ENCODE results near the gene RFX3.

RFX3 gene

DNA sequence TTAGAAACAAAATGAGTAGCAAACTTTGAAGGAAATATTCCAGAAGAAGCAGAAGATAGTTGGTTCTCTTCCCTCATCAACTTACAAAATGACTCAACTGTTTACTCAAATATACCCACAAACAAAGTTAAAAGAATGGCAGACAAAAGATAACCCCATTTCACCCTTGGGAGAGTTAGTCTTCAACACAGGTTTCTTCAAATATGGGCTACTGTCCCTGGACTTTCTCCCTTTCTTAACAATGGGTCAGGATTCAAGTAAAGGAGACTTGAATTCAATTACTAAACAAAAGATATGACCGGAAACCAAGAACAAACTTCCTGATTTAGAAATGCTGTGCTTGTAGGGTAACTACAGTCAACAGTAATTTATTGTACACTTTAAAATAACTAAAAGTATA, 14.2 kb downstream of the RFX3 start:
- no peak for DNase-seq

DNA sequence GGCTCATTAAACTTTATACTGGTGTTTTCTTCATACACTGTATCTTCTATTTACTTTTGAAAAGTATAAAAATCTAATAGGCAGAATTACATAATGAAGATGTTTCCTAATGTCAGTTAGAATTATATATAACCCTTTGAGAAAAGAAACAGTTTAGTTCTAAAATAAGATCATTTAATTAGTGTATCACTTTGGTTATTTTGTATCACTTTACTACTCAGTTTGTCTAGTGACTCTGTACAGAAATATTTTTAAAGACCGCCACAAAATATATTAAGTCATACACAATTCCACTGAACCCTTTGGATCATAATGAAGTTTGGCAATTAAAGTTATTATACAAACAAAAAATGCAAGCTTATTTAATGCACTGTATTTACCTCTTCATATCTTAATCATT, 15.0 kb downstream of the RFX3 start:
- DNase-seq: no peak

DNA sequence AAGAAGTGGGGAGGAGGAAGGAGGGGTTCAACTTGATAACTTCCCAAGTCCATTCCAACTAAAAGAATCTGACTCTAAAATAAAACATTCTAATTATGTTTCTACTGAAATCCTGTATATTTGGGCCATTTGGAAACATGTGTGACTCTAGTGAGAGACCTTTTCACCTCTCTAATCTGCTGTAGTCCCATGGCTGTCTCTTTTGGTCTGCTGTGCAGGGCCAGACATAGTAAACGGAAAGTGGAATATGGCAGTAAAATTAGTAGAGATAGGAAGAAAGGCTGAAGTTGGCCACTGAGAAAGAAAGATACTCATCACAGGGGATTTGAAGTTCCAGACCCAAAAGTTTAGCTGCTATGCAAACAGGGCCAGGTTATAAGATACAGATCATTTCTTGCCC, 15.9 kb downstream of the RFX3 start:
- no peak for DNase-seq

DNA sequence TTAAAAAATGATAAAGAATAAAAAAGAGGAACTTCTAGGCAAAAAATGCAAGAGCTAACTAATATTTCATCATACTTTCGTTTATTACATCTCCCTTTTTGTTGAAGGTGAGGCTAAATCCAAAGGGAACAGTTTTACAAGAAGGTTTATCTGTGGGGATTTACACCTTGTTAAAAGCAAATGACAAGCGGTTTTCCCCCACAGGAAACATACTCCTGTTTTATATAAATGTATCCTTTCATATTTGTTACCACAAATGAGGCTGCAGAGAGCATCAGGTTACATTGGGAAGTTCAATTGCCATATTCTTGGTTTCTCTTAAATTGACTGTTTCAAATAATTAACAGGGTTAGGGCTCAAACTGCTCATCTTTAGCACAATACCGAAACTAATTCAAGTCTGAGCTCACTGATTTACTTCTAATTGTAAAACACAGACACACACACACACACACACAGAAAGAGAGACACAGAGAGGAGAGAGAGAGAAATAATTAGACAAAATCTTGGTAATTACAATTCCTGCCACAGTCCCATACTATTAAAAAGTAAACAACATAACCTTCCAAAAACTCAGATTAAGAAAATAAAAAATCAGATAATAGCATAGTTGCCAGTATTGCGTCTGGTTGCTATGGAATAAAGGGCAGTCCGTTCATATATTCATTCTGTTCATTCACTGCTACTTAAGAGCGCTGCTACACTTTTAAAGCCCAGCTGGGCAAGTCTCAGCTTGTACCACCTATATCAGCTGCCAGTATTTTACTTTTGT, 17.1 kb downstream of the RFX3 start:
- no peak for DNase-seq

DNA sequence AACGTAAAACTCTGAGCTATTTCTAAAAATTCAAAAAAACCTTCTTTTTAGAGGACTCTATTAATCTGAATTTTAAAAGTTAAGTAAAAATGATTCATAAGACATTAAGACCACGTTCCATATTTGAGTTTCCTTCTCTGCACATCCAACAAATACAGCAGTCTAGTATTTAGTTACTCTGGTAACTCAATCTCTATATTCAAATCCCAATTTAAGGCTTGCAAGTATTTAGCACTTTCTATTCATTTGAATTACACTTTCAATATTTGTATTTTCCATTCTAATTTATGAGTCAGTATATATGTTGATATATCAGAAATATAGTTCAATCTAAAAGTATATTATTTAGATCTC, 17.7 kb downstream of the RFX3 start:
- DNase-seq: no peak

DNA sequence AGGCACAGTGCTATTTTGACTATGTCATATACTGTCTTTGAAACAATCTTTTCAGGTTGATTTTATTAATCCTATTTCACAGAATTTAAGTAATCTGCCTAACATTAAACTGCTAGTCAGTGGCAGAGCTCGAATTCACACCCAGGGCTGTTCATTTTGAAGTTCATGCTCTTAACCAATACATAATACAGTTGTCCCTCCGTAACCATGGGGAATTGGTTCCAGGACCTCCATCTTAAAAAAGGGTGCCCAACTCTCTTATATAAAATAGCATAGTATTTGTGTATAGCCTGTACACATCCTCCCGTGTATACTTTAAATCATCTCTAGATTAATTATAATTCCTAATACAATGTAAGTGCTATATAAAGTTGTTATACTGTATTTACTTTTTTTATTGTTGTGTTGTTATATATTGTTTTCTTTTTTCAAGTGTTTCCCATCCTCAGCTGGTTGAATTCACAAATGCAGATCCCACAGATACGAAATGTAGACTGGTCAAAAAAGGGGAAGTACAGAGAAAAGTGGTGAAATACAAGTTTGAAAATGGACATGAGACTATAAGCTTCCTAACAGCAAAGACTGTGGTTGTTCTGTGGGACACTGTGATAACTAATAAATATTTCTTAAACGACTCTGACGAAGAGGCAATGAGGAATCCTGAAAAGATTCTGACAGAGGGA, 18.3 kb downstream of the RFX3 start:
- DNase-seq: no peak

DNA sequence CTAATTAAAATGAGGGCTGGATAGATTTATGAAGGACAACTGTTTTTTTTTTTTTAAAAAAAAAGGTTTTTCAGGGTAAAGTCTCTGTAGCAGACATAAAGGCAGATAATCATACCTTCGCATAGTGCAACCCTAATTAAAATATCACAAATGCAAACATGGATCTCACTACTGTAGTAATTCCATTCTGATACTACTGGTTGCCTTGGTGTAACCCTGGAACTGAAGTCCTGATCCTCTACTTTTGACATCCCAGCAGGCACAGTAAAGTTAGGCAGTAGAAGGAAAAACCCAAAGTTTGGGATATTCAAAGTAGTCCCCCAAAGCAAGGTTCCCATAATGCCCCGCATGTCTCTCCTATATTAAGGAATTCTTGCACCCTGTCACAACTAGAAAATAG, 19.6 kb downstream of the RFX3 start:
- no peak for DNase-seq

DNA sequence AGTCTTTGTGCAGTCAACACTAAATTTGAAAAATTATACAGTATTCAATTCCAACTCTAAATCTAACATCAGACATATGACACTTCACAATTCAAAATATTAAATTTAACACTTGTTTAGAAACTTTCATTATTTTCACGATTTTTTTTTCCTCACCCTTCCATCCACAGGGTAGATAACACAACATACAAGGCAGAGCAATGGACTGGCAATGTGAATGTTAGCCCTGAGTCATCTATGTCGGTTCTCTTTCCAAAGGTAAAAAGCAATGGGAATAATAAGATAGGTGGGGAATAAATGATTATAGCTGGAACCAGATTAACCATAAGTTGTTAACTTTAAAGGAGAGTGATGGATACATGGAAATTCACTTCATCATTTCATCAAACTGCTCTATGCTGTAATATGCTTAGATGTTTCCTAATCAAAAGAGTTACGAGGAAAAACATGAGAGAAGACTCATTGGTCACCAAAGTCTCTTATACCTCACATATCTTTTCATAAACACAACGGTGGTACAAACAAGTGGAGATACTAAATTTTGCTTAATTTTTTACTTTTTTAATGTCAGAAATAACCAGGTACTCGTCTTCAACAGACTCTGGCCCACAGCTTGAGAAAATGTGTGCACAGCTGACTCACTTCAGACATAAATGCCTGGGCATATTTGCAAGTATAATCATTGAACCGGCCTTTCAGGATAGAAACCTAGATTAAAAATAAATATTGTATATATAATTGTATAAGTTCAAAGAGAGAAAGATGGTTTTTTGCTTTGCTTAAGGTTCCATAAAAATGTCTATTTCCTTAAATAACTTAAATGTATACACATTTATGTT, 23.0 kb downstream of the RFX3 start:
- DNase-seq: no peak

DNA sequence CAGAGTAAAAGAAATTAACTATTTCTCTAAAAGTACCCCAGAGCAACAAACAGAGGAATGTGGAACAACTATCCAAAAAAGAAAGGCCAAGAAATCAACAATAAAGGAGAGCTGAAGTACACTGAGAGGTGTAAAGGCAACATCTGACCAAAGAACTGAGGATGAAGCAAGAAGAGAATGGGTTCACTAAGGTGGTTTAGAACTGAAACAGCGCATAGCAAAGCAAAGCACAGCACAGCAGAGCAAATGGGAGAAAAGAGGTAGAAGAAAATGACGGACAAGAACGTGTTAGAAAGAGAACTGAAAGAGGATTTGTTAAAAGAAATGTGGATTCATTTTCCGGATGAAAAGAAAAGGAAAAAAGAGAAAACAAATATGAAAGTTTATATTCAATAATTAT, 25.8 kb downstream of the RFX3 start:
- no peak for DNase-seq

DNA sequence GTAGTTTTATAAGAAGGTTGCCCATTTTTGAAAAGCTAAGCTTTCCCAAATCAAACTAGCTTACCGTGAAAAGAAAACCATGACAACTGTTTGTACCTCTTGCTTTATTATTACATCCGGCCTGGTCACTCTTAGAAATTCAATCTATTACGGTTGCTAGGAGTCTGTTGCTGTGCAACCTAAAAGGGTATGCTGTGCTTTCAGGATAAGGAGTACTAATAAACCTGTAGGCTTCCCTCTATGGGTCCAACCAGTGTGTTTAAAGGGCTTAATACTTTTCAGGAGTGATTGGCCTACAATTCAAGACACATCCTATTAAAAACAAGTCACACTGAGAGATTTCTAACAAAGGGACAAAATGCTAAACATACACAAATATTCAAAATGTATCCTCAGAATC, 27.1 kb downstream of the RFX3 start:
- DNase-seq: no peak

DNA sequence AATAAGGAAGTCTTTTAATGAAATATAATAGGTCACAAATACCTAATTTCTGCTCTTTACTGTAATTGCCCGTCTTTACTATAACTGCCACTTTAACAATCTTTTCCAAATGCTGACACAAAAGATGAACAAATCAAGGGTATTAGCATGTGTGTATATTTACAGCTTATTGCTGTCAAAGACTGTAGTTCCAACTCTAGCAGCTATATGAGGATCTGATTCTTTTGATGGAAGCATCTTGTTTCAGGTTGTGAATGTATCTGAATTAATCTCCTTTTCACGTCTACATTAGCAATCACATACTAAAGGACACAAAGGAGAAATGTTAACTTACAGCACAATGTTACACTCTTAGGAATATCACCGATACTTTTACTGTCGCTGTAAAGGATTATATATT, 27.9 kb downstream of the RFX3 start:
- no peak for DNase-seq

DNA sequence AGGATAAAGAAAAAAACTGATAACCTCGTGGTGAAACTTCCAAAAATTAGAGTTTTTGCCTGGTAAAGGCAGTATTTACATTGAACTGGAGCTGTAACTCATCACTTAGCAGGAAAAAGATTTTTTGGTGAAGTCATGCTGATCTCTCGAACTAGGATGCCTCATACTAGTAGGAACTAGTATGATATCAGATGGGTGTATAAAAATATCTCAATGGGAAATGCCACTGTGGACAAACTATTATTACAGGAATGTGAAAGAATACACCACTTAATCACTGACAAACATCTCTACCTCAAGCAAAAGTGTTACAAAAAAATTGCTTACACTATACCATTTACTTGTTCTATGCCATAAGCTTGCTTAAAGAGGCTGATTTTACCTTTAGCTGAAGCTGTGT, 28.4 kb downstream of the RFX3 start:
- peak; percentile 29 for DNase-seq

DNA sequence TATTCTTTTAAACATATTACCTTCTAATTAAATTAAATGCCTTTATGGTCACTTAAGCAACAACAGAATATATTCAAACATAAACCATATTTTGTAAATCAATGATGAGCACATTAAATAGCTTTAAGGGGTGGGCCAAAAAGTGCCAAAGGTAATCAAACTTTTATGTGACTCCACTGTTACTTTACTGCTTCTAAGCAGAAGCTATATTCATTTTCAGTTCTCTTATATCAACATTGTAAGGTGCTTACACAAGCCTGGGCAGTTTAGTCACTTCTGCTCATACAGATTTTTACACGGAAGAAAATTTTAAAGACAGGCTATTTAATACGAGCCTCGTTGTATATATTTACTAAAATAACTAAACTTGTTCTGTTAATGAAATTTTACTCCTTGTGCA, 29.9 kb downstream of the RFX3 start:
- no peak for DNase-seq

DNA sequence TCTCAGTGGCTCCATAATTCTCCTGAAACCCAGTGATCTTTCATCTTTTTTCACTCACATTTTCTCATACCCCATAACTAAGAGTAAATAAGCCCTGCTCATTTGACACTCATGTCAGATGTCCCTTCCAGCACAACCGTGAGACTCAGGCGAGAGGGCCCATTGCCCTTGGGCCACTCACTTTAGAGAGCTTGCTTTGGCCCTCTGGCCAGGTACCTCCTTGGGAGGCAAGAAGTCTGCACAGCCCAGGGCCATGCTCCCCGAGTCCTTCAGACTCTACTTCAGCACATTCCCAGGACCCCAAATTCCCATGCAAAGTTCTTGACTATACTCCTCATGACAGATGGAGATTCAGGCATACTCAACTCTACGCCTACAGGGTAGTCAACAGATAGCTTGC, 33.6 kb downstream of the RFX3 start:
- no peak for DNase-seq

DNA sequence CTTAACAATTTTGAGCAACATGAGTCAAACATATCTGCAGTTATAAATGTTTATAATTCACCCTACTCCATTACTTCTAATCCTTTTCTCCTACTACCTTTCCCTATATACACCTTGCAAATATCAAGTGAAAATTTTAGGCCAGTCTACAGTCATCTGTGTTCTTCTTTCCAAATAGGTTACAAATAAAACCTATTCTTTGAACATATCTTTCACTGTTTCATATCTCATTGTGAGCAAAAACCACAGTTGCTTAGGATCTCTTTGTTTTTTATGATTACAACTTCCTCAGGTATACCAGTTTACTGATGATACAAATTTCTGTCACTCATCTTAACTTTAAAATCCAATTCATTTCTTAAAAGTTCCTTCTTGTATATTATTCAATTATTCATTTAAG, 34.4 kb downstream of the RFX3 start:
- DNase-seq: no peak

DNA sequence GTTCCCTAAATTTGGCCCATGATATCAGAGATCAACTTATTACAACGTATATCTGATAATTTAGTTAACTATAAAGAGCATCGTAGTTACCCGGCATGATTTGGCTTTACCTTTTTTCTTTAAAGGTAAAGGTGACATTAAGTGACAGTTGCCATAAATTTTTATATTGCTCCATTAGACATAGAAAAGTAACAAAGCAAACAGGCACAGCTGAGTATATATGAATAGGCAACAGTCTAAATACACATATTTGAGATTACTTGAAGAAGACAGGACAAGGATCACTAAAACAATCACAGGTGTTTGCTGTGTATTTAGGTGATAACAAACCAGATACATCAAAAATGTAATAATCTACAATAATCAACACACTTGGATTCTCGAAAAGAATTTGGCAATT, 34.8 kb downstream of the RFX3 start:
- no peak for DNase-seq

DNA sequence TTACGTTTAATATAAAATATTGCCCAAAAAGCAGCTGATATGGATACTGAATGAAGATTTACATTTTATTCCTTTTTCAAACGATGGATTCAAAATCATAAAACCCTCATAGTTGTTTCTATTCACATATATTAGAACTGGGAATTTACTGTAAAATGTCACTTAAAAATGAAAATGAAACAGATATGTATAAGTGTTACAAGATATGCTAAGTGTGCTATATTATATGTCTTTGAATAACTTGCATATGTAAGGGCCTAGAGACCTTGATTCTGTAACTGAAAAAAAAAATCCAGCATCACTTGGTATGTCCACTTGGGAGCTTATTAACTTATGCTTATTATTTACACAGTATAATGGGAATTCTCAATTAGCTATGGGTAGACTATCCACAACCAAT, 43.2 kb downstream of the RFX3 start:
- no peak for DNase-seq

DNA sequence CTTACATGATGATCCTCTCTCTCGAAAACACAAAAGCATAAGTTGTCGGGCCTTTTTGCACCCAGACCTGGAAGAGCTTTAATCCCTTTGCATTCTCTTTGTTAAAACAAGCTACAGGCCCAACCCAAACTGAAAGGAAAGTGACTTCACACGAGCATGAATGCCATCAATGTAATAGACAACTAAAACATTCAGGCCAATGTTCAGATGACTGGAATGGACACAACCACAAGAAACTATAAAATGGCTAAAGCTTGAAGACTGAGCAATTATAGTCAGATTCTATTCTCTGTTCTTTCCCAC, 45.5 kb downstream of the RFX3 start:
- DNase-seq: no peak

DNA sequence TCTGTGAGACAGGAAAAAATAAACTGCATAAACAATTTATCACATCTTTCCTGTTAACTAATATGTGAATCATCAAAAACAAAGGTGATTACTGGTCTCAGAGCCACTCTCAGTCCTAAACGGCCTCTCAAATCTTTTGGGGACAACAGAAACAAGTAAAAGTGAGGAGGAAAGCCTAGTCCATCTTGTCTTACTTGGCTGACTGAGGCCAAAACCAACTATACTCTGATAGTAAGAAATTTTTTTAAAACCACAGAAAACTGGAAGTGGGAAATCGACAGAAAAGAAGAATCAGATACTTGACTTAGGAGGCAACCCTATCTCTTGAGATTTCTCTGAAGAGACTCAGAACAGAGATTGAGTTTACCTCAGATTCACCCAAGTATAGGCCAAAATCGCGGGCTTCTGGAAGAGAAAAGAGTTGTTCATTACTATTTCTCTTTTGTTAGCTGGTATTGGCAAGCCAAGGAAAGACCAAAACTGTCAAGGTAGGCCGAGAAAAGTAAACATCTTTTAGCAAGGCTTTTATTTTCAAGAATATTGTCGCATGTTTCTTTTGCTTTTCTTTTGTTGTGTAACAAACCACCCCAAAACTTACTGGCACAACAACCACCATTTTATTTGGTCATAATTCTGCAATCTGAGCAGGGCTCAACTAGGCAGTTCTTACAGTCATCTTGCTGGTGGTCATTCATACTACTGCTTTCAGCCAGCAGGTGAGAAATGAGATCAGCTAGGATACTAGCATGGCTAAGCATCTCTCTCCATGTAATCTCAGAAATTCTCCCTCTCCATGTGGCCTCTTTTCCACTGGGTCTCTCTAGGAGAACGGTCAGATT, 46.1 kb downstream of the RFX3 start:
- DNase-seq: no peak

DNA sequence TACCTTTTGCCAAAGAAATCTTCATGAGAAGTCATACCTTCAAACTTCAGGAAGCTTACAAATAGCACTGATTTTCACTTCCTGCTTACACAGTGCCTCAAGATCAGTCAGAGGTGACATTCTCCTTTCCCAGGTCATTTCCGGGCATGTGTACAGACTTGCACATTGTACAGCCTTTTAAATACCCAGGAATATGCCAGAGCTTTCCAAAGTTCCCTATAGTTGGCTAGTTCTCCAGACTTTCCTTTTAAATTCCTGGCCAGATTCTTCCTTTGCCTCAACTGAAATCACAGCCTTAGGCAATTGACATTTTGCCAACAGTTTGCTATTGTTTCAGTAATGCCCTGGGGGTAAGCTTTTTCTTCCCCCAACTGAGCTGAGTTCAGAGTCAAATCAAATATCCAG, 47.2 kb downstream of the RFX3 start:
- DNase-seq: peak; percentile 35

DNA sequence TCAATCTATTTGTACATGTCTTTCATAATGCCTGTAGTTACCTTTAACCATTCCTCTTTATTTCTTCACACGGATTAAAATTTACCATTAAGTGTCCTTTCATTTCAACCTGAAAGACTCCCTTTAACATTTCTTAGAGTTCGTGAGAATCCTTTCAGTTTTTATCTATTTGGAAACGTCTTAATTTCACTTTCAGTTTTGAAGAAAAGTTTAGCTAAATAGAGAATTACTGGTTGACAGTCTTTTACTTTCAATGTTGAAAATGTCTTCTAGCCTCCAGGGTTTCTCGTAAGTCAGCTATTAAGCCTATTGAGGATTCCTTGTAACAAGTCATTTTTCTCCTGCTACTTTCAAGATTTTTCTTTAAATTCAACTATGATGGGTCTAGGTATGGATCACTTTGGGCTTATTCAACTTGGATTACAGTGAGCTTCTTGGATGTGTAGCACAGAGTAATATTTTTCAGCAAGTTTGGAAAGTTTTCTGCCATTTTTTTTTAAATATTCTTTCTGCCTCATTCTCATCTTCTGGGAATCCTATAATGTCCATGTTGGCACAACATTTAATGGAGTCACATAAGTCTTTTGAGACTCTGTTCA, 48.5 kb downstream of the RFX3 start:
- DNase-seq: no peak

DNA sequence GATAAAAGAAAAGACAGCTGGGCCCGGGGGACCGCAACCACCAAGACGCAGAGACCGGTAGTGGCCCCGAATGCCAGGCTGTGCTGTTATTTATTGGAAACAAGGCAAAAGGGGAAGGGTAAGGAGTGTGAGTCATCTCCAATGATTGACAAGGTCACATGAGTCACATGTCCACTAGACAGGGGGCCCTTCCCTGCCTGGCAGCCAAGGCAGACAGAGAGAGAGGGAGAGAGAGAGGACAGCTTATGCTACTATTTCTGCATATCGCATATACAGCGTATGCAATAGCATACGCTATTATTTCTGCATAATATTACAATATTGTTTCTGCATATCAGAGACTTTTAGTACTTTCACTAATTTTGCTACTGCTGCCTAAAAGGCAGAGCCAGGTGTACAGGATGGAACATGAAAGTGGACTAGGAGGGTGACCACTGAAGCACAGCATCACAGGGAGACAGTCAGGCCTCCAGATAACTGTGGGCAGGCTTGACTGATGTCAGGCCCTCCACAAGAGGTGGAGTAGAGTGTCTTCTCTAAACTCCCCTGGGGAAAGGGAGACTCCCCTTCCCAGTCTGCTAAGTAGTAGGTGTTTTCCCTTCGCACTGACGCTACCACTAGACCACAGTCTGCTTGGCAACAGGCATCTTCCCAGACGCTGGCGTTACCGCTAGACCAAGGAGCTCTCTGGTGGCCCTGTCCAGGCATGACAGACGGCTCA, 50.3 kb downstream of the RFX3 start:
- no peak for DNase-seq

All from NCI-H226 (cell line).